ENCODE results near the gene GALNT5. TPM values are rescaled to one million over a fixed set of nuclear protein-coding genes. Genes with fewer than 3 reads are reported as not detected.

Gene GALNT5
- total RNA-seq, 4 donors from 2014 or later = 6.7 to 11.2 (median 8.6) TPM

- no peak for DNase-seq
- Histone ChIP-seq H3K9me3 (peaks cover 0 to 11% (median 0%) of the 10 kb centered on the region in 3 donors), H3K4me1 (no peaks in the 10 kb centered on the region), H3K27ac (no peak overlapping the region), H3K27me3 (no peaks in the 10 kb centered on the region), H3K36me3 (no peaks in the 10 kb centered on the region), H3K4me3 (no peak overlapping the region)
- intact Hi-C loops (cut with DNase I) = no loop called here
- WGBS, 2 donors = 77 to 89% methylated on average over 1 to 2 of the region's 2 CpGs
- no peak for TF ChIP-seq CTCF (IDR thresholded peaks at IDR 0.05)
- no peak for TF ChIP-seq POLR2A (IDR thresholded peaks at IDR 0.05)
These were observed 88.3 kb downstream of the GALNT5 start for GRCh38 chr2:157345647-157346389.

- Histone ChIP-seq H3K4me3 (no peak overlapping the region), H3K27me3 (no peaks in the 10 kb centered on the region), H3K4me1 (no peaks in the 10 kb centered on the region), H3K36me3 (no peaks in the 10 kb centered on the region), H3K27ac (no peak overlapping the region), H3K9me3 (peaks cover 0 to 7% (median 0%) of the 10 kb centered on the region in 3 donors)
- TF ChIP-seq POLR2A (IDR thresholded peaks at IDR 0.05) (no peak), CTCF (IDR thresholded peaks at IDR 0.05) (no peak)
- intact Hi-C loops (cut with DNase I) = no loop called here
- WGBS, 2 donors = 88% methylated on average over 3 of the region's 3 CpGs
- no peak for DNase-seq
These were observed 90.9 kb downstream of the GALNT5 start for GRCh38 chr2:157348291-157348921.

GRCh38 chr2:157349949-157350515 is 92.5 kb downstream of the GALNT5 start:
- H3K36me3 ChIP-seq = no peaks in the 10 kb centered on the region
- 31 to 92% methylated on average over 1 of the region's 1 CpG for WGBS, 2 donors
- H3K4me3 ChIP-seq = no peak overlapping the region
- H3K27ac ChIP-seq = no peak overlapping the region
- intact Hi-C loops (cut with DNase I) = no loop called here
- TF ChIP-seq CTCF (IDR thresholded peaks at IDR 0.05) (no peak), POLR2A (IDR thresholded peaks at IDR 0.05) (no peak)
- H3K4me1 ChIP-seq = no peaks in the 10 kb centered on the region
- no peak for DNase-seq
- no peaks in the 10 kb centered on the region for H3K27me3 ChIP-seq
- peaks cover 0 to 2% (median 0%) of the 10 kb centered on the region in 3 donors for H3K9me3 ChIP-seq

- H3K36me3 ChIP-seq = no peaks in the 10 kb centered on the region
- no peak overlapping the region for H3K27ac ChIP-seq
- no peaks in the 10 kb centered on the region for H3K9me3 ChIP-seq
- 56 to 80% methylated on average over 1 of the region's 1 CpG for WGBS, 2 donors
- no peak for DNase-seq
- TF ChIP-seq POLR2A (IDR thresholded peaks at IDR 0.05) = no peak
- TF ChIP-seq CTCF (IDR thresholded peaks at IDR 0.05) = no peak
- H3K27me3 ChIP-seq = no peaks in the 10 kb centered on the region
- H3K4me3 ChIP-seq = no peak overlapping the region
- H3K4me1 ChIP-seq = no peaks in the 10 kb centered on the region
- intact Hi-C loops (cut with DNase I) = no loop called here
These were observed 98.1 kb downstream of the GALNT5 start for GRCh38 chr2:157355618-157356017.

GRCh38 chr2:157359628-157360027 is 102.1 kb downstream of the GALNT5 start:
- intact Hi-C loops (cut with DNase I) = loop anchor here (10.0 kb wide), 1 partner anchor 1995 kb away; no protein-coding TSS in a partner anchor
- peaks cover 0 to 13% (median 0%) of the 10 kb centered on the region in 3 donors for H3K9me3 ChIP-seq
- no peak overlapping the region for H3K4me3 ChIP-seq
- H3K4me1 ChIP-seq = no peaks in the 10 kb centered on the region
- WGBS, 2 donors = 94 to 97% methylated on average over 2 of the region's 2 CpGs
- H3K36me3 ChIP-seq = no peaks in the 10 kb centered on the region
- H3K27ac ChIP-seq = no peak overlapping the region
- TF ChIP-seq CTCF (IDR thresholded peaks at IDR 0.05) (no peak), POLR2A (IDR thresholded peaks at IDR 0.05) (no peak)
- no peaks in the 10 kb centered on the region for H3K27me3 ChIP-seq
- DNase-seq = no peak
